HepG2 (cell line): Measurements from ENCODE around the gene CLASP1. TPM values are rescaled to one million over a fixed set of nuclear protein-coding genes. Genes with fewer than 3 reads are reported as not detected.

ENCODE experiments used
- AKAP8 ChIP-seq: sonication (generic); formaldehyde crosslinking; IDR thresholded peaks from 2 replicates; pipeline ENCODE4 v1.5.1; 2020; ENCODE audit warnings: mild to moderate bottlenecking, missing genetic modification reagents
- ARID2 ChIP-seq: sonication (generic); formaldehyde crosslinking; IDR thresholded peaks from 2 replicates; pipeline ENCODE4 v1.8.1; 2022; ENCODE audit warnings: mild to moderate bottlenecking, missing genetic modification reagents, borderline replicate concordance
- FOSL2 ChIP-seq: sonication (generic); formaldehyde crosslinking; IDR thresholded peaks from 2 replicates; pipeline ENCODE4 v1.4.0; 2020; ENCODE audit warnings: missing genetic modification reagents
- HDAC6 ChIP-seq: fragments of 200-600 bp; sonication (generic); IDR thresholded peaks from 2 replicates; pipeline ENCODE4 v1.7.0; 2017; ENCODE audit warnings: mild to moderate bottlenecking, antibody characterized with exemption, low read length, low read depth
- HOXA7 ChIP-seq: sonication (generic); formaldehyde crosslinking; IDR thresholded peaks from 2 replicates; pipeline ENCODE4 v1.8.1; 2022; ENCODE audit warnings: mild to moderate bottlenecking, missing genetic modification reagents, moderate library complexity
- IRF2 ChIP-seq: IDR thresholded peaks from 2 replicates; pipeline ENCODE4 v1.6.1; 2018; ENCODE audit warnings: missing genetic modification reagents, missing compliant biosample characterization
- KDM5B ChIP-seq: sonication (generic); formaldehyde crosslinking; IDR thresholded peaks from 2 replicates; pipeline ENCODE4 v1.4.0; 2020; ENCODE audit warnings: missing genetic modification reagents, mild to moderate bottlenecking, borderline replicate concordance
- MIER3 ChIP-seq: IDR thresholded peaks from 2 replicates; pipeline ENCODE4 v1.6.1; 2016; ENCODE audit warnings: missing compliant biosample characterization, borderline replicate concordance
- NFKB2 ChIP-seq: sonication (generic); formaldehyde crosslinking; IDR thresholded peaks from 2 replicates; pipeline ENCODE4 v1.4.0; 2020; ENCODE audit warnings: missing genetic modification reagents, borderline replicate concordance
- ONECUT2 ChIP-seq: sonication (generic); formaldehyde crosslinking; IDR thresholded peaks from 2 replicates; pipeline ENCODE4 v1.4.0; 2020; ENCODE audit warnings: missing genetic modification reagents
- RAD21 ChIP-seq: fragments of 450-650 bp; formaldehyde crosslinking; IDR thresholded peaks from 2 replicates; pipeline ENCODE4 v1.5.0; 2020; ENCODE audit warnings: mild to moderate bottlenecking
- RAD51 ChIP-seq: fragments of 450-650 bp; IDR thresholded peaks from 2 replicates; pipeline ENCODE4 v1.6.1; 2016; ENCODE audit warnings: borderline replicate concordance
- RCOR2 ChIP-seq: IDR thresholded peaks from 2 replicates; pipeline ENCODE4 v1.6.1; 2016; ENCODE audit warnings: missing biosample characterization, missing genetic modification reagents
- TP53 ChIP-seq: sonication (generic); formaldehyde crosslinking; conservative IDR thresholded peaks from 2 replicates; pipeline ENCODE4 v1.4.0; 2020; ENCODE audit warnings: missing genetic modification reagents
- TRIM24 ChIP-seq: sonication (generic); formaldehyde crosslinking; IDR thresholded peaks from 2 replicates; pipeline ENCODE4 v1.8.0; 2022; ENCODE audit warnings: mild to moderate bottlenecking, missing genetic modification reagents
- ZNF10 ChIP-seq: sonication (generic); formaldehyde crosslinking; IDR thresholded peaks from 2 replicates; pipeline ENCODE4 v1.4.0; 2020; ENCODE audit warnings: mild to moderate bottlenecking, low read depth, missing genetic modification reagents, borderline replicate concordance
- ZNF235 ChIP-seq: sonication (generic); formaldehyde crosslinking; IDR thresholded peaks from 2 replicates; pipeline ENCODE4 v1.8.1; 2023; ENCODE audit warnings: mild to moderate bottlenecking, missing genetic modification reagents, borderline replicate concordance
- ZNF570 ChIP-seq: sonication (generic); formaldehyde crosslinking; IDR thresholded peaks from 2 replicates; pipeline ENCODE4 v1.4.0; 2020; ENCODE audit warnings: mild to moderate bottlenecking, missing genetic modification reagents, borderline replicate concordance
- ZNF615 ChIP-seq: sonication (generic); formaldehyde crosslinking; IDR thresholded peaks from 2 replicates; pipeline ENCODE4 v1.5.0; 2020; ENCODE audit warnings: mild to moderate bottlenecking, missing genetic modification reagents, borderline replicate concordance
- ZNF788 ChIP-seq: sonication (generic); formaldehyde crosslinking; IDR thresholded peaks from 2 replicates; pipeline ENCODE4 v1.5.0; 2020; ENCODE audit warnings: mild to moderate bottlenecking, missing genetic modification reagents, borderline replicate concordance
- ZSCAN22 ChIP-seq: sonication (generic); formaldehyde crosslinking; IDR thresholded peaks from 2 replicates; pipeline ENCODE4 v1.4.0; 2020; ENCODE audit warnings: mild to moderate bottlenecking, missing genetic modification reagents
- polyA plus RNA-seq, 8 experiments: library from polyadenylated mRNA; depleted of rRNA in 3 of 8; stranded (reverse) in 7 of 8; unstranded in 1 of 8; fragments of >200 nt; fragmentation: Illumina TruSeq in 4 of 8; extraction: Trizol in 4 of 8; gene quantifications; 2 replicates each; pipeline versions ENCODE4 v1.2.1 to v1.2.3, GENCODE V29; 2011 to 2016; ENCODE audit warnings: low read depth in 4 of 8, missing spikeins in 1 of 8, mixed read lengths in 1 of 8; ENCODE audit not compliant: insufficient read depth in 1 of 8
- total RNA-seq, 5 experiments: library from RNA; depleted of rRNA; stranded (reverse); fragments of >200 nt; fragmentation: Illumina TruSeq; extraction: Trizol; gene quantifications; 2 replicates each; pipeline ENCODE4 v1.2.3, GENCODE V29; 2016; ENCODE audit warnings: low read depth in 1 of 5
- TF ChIP-seq, protein P1 (sequence below): IDR thresholded peaks from 2 replicates; pipeline ENCODE4 v1.4.0; 2020; ENCODE audit warnings: mild to moderate bottlenecking, missing genetic modification reagents
- TF ChIP-seq, protein P2 (sequence below): fragments of 450-650 bp; IDR thresholded peaks from 2 replicates; pipeline ENCODE4 v1.6.1; 2017
- TF ChIP-seq, protein P3 (sequence below): sonication (generic); formaldehyde crosslinking; IDR thresholded peaks from 2 replicates; pipeline ENCODE4 v1.5.0; 2020; ENCODE audit warnings: mild to moderate bottlenecking, missing genetic modification reagents

The CLASP1 gene
- total and polyA plus RNA-seq, 2 of the 13 experiments (the other 11 are each of a cell fraction or from before 2014, with no cell fraction given): 11.7 to 47.9 TPM

DNA sequence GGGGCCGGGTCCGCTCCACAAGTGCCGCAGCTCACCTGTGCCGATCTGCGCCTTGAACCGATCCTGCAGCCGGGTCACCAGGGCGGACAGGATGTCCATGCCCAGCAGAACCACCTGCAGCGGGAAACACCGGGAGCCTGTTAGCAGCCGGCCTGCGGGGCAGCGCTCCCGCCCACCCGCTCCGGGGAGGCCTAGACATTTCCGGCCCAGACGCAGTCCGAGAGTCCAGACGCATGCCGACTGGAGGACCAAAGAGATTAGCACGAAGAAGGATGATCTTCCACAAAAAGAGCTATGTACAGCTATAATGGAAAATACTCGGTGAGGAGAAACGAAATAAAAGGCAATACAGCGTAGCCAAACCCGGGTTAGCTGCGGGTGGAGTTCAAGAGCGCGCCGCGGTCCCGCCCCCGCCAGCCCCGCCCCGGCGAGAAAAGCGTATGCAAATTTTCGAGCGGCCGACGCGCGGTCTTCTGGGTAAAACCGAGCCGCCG is 119.0 kb downstream of the CLASP1 start (continued):
- TF ChIP-seq RAD51: no peak
- no peak for TF ChIP-seq RCOR2 (CRISPR knock-in tag)
- TF ChIP-seq TRIM24 (CRISPR knock-in tag): no peak
- no peak; the same call in 1 of the 2 replicates for TF ChIP-seq RAD21
- no peak for TF ChIP-seq ZNF615 (CRISPR knock-in tag)
- TF ChIP-seq ZNF570 (CRISPR knock-in tag): no peak
- TF ChIP-seq FOSL2 (CRISPR knock-in tag): no peak; the same call in 1 of the 2 replicates
- TF ChIP-seq TP53: no peak
- TF ChIP-seq ARID2: no peak; the same call in 1 of the 2 replicates
- TF ChIP-seq, protein P1, sequence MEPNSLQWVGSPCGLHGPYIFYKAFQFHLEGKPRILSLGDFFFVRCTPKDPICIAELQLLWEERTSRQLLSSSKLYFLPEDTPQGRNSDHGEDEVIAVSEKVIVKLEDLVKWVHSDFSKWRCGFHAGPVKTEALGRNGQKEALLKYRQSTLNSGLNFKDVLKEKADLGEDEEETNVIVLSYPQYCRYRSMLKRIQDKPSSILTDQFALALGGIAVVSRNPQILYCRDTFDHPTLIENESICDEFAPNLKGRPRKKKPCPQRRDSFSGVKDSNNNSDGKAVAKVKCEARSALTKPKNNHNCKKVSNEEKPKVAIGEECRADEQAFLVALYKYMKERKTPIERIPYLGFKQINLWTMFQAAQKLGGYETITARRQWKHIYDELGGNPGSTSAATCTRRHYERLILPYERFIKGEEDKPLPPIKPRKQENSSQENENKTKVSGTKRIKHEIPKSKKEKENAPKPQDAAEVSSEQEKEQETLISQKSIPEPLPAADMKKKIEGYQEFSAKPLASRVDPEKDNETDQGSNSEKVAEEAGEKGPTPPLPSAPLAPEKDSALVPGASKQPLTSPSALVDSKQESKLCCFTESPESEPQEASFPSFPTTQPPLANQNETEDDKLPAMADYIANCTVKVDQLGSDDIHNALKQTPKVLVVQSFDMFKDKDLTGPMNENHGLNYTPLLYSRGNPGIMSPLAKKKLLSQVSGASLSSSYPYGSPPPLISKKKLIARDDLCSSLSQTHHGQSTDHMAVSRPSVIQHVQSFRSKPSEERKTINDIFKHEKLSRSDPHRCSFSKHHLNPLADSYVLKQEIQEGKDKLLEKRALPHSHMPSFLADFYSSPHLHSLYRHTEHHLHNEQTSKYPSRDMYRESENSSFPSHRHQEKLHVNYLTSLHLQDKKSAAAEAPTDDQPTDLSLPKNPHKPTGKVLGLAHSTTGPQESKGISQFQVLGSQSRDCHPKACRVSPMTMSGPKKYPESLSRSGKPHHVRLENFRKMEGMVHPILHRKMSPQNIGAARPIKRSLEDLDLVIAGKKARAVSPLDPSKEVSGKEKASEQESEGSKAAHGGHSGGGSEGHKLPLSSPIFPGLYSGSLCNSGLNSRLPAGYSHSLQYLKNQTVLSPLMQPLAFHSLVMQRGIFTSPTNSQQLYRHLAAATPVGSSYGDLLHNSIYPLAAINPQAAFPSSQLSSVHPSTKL (CRISPR knock-in tag): peak; percentile 24
- 0 out of 2 replicates have a peak, but pooled peaks have one; percentile 7 for TF ChIP-seq AKAP8
- TF ChIP-seq IRF2 (CRISPR knock-in tag): no peak; the same call in 1 of the 2 replicates
- TF ChIP-seq, protein P2, sequence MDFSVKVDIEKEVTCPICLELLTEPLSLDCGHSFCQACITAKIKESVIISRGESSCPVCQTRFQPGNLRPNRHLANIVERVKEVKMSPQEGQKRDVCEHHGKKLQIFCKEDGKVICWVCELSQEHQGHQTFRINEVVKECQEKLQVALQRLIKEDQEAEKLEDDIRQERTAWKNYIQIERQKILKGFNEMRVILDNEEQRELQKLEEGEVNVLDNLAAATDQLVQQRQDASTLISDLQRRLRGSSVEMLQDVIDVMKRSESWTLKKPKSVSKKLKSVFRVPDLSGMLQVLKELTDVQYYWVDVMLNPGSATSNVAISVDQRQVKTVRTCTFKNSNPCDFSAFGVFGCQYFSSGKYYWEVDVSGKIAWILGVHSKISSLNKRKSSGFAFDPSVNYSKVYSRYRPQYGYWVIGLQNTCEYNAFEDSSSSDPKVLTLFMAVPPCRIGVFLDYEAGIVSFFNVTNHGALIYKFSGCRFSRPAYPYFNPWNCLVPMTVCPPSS: no peak
- TF ChIP-seq ZNF788 (CRISPR knock-in tag): peak; percentile 51; the same call in 1 of the 2 replicates
- TF ChIP-seq ONECUT2: no peak
- peak; percentile 93; the same call in 1 of the 2 replicates for TF ChIP-seq KDM5B (CRISPR knock-in tag)
- no peak for TF ChIP-seq ZSCAN22
- no peak for TF ChIP-seq HOXA7 (CRISPR knock-in tag)
- TF ChIP-seq, protein P3, sequence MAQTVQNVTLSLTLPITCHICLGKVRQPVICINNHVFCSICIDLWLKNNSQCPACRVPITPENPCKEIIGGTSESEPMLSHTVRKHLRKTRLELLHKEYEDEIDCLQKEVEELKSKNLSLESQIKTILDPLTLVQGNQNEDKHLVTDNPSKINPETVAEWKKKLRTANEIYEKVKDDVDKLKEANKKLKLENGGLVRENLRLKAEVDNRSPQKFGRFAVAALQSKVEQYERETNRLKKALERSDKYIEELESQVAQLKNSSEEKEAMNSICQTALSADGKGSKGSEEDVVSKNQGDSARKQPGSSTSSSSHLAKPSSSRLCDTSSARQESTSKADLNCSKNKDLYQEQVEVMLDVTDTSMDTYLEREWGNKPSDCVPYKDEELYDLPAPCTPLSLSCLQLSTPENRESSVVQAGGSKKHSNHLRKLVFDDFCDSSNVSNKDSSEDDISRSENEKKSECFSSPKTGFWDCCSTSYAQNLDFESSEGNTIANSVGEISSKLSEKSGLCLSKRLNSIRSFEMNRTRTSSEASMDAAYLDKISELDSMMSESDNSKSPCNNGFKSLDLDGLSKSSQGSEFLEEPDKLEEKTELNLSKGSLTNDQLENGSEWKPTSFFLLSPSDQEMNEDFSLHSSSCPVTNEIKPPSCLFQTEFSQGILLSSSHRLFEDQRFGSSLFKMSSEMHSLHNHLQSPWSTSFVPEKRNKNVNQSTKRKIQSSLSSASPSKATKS (CRISPR knock-in tag): no peak
- TF ChIP-seq ZNF10 (CRISPR knock-in tag): no peak
- TF ChIP-seq MIER3 (CRISPR knock-in tag): peak; percentile 26; the same call in 1 of the 2 replicates
- no peak for TF ChIP-seq HDAC6
- 0 out of 2 replicates have a peak, but pooled peaks have one; percentile 83 for TF ChIP-seq NFKB2 (CRISPR knock-in tag)
- no peak; the same call in 1 of the 2 replicates for TF ChIP-seq ZNF235 (CRISPR knock-in tag)
